Measurements from ENCODE around the gene WFDC5.
"Not testable (repeated sequence)": the region's sequence is repeated elsewhere in the genome, so short reads cannot be mapped to it uniquely, and the experiment has no call there.

The WFDC5 gene

GRCh38 chr20:45153147-45153546 is 38.2 kb upstream of the WFDC5 start:
- no peaks in the 10 kb centered on the region for H3K9me3 ChIP-seq (ENCODE audit: control insufficient read depth, insufficient read depth, low read length)
- H3K9me2 ChIP-seq (replicated peaks; ENCODE audit: control insufficient read depth, low read length) = no peaks in the 10 kb centered on the region
- no peak overlapping the region for H3K27ac ChIP-seq (ENCODE audit: low read depth, low read length)
- no peak overlapping the region for H3K4me3 ChIP-seq (ENCODE audit: low read length)
- H3K36me3 ChIP-seq (ENCODE audit: control insufficient read depth, low read length) = no peaks in the 10 kb centered on the region
- no peaks in the 10 kb centered on the region for H3K4me1 ChIP-seq (ENCODE audit: control insufficient read depth, low read length)
- H3K79me2 ChIP-seq (ENCODE audit: control insufficient read depth, low read length) = no peaks in the 10 kb centered on the region
- no peaks in the 10 kb centered on the region for H4K20me1 ChIP-seq (ENCODE audit: control insufficient read depth, insufficient read depth, low read depth, low read length)
- TF ChIP-seq CTCF (IDR thresholded peaks at IDR 0.05; ENCODE audit: low read depth, low read length, poor library complexity, severe bottlenecking) = no peak
- no peak for TF ChIP-seq EZH2phosphoT487 (IDR thresholded peaks at IDR 0.05; ENCODE audit: borderline replicate concordance, low read length)
- no peak overlapping the region for H3K4me2 ChIP-seq (ENCODE audit: low read length)
- H3K27me3 ChIP-seq (ENCODE audit: control insufficient read depth, low read length) = peaks cover 6% of the 10 kb centered on the region
- no peaks in the 10 kb centered on the region for H3F3A ChIP-seq (ENCODE audit: control insufficient read depth, insufficient read depth)

- no peaks in the 10 kb centered on the region for H3F3A ChIP-seq (ENCODE audit: control insufficient read depth, insufficient read depth)
- no peak overlapping the region for H3K4me3 ChIP-seq (ENCODE audit: low read length)
- no peaks in the 10 kb centered on the region for H3K36me3 ChIP-seq (ENCODE audit: control insufficient read depth, low read length)
- H3K9me3 ChIP-seq (ENCODE audit: control insufficient read depth, insufficient read depth, low read length) = no peaks in the 10 kb centered on the region
- no peak overlapping the region for H3K4me2 ChIP-seq (ENCODE audit: low read length)
- H3K27me3 ChIP-seq (ENCODE audit: control insufficient read depth, low read length) = peaks cover 5% of the 10 kb centered on the region; the same call in 1 of the 2 replicates
- H3K79me2 ChIP-seq (ENCODE audit: control insufficient read depth, low read length) = no peaks in the 10 kb centered on the region
- no peaks in the 10 kb centered on the region for H3K4me1 ChIP-seq (ENCODE audit: control insufficient read depth, low read length)
- H3K9me2 ChIP-seq (replicated peaks; ENCODE audit: control insufficient read depth, low read length) = no peaks in the 10 kb centered on the region
- H4K20me1 ChIP-seq (ENCODE audit: control insufficient read depth, insufficient read depth, low read depth, low read length) = no peaks in the 10 kb centered on the region
- H3K27ac ChIP-seq (ENCODE audit: low read depth, low read length) = no peak overlapping the region
- no peak for TF ChIP-seq EZH2phosphoT487 (IDR thresholded peaks at IDR 0.05; ENCODE audit: borderline replicate concordance, low read length)
- no peak for TF ChIP-seq CTCF (IDR thresholded peaks at IDR 0.05; ENCODE audit: low read depth, low read length, poor library complexity, severe bottlenecking)
Observed at GRCh38 chr20:45152405-45152804, 37.4 kb upstream of the WFDC5 start.

- Histone ChIP-seq H3F3A (ENCODE audit: control insufficient read depth, insufficient read depth) (no peaks in the 10 kb centered on the region), H4K20me1 (ENCODE audit: control insufficient read depth, insufficient read depth, low read depth, low read length) (no peaks in the 10 kb centered on the region), H3K27me3 (ENCODE audit: control insufficient read depth, low read length) (peaks cover 22% of the 10 kb centered on the region), H3K79me2 (ENCODE audit: control insufficient read depth, low read length) (no peaks in the 10 kb centered on the region), H3K27ac (ENCODE audit: low read depth, low read length) (no peak overlapping the region), H3K4me3 (ENCODE audit: low read length) (no peak overlapping the region), H3K9me2 (replicated peaks; ENCODE audit: control insufficient read depth, low read length) (no peaks in the 10 kb centered on the region), H3K4me1 (ENCODE audit: control insufficient read depth, low read length) (no peaks in the 10 kb centered on the region), H3K9me3 (ENCODE audit: control insufficient read depth, insufficient read depth, low read length) (no peaks in the 10 kb centered on the region), H3K4me2 (ENCODE audit: low read length) (no peak overlapping the region), H3K36me3 (ENCODE audit: control insufficient read depth, low read length) (no peaks in the 10 kb centered on the region)
- TF ChIP-seq EZH2phosphoT487 (IDR thresholded peaks at IDR 0.05; ENCODE audit: borderline replicate concordance, low read length) = no peak
- TF ChIP-seq CTCF (IDR thresholded peaks at IDR 0.05; ENCODE audit: low read depth, low read length, poor library complexity, severe bottlenecking) = no peak
Observed at GRCh38 chr20:45149062-45149461, 34.1 kb upstream of the WFDC5 start.

GRCh38 chr20:45140836-45141235 is 25.9 kb upstream of the WFDC5 start:
- no peak overlapping the region for H3K4me2 ChIP-seq (ENCODE audit: low read length)
- H4K20me1 ChIP-seq (ENCODE audit: control insufficient read depth, insufficient read depth, low read depth, low read length) = no peaks in the 10 kb centered on the region
- H3F3A ChIP-seq (ENCODE audit: control insufficient read depth, insufficient read depth) = no peaks in the 10 kb centered on the region
- H3K27ac ChIP-seq (ENCODE audit: low read depth, low read length) = no peak overlapping the region
- H3K4me1 ChIP-seq (ENCODE audit: control insufficient read depth, low read length) = no peaks in the 10 kb centered on the region; the same call in 1 of the 2 replicates
- H3K27me3 ChIP-seq (ENCODE audit: control insufficient read depth, low read length) = peaks cover 15% of the 10 kb centered on the region
- no peaks in the 10 kb centered on the region for H3K79me2 ChIP-seq (ENCODE audit: control insufficient read depth, low read length)
- H3K9me2 ChIP-seq (replicated peaks; ENCODE audit: control insufficient read depth, low read length) = no peaks in the 10 kb centered on the region
- TF ChIP-seq EZH2phosphoT487 (IDR thresholded peaks at IDR 0.05; ENCODE audit: borderline replicate concordance, low read length) (no peak), CTCF (IDR thresholded peaks at IDR 0.05; ENCODE audit: low read depth, low read length, poor library complexity, severe bottlenecking) (no peak)
- H3K9me3 ChIP-seq (ENCODE audit: control insufficient read depth, insufficient read depth, low read length) = no peaks in the 10 kb centered on the region
- no peaks in the 10 kb centered on the region for H3K36me3 ChIP-seq (ENCODE audit: control insufficient read depth, low read length)
- H3K4me3 ChIP-seq (ENCODE audit: low read length) = no peak overlapping the region

- H3K4me1 ChIP-seq (ENCODE audit: control insufficient read depth, low read length); H3K9me3 ChIP-seq (ENCODE audit: control insufficient read depth, insufficient read depth, low read length); H3K79me2 ChIP-seq (ENCODE audit: control insufficient read depth, low read length); H3K4me3 ChIP-seq (ENCODE audit: low read length); H3K27ac ChIP-seq (ENCODE audit: low read depth, low read length); H3F3A ChIP-seq (ENCODE audit: control insufficient read depth, insufficient read depth); H4K20me1 ChIP-seq (ENCODE audit: control insufficient read depth, insufficient read depth, low read depth, low read length); H3K36me3 ChIP-seq (ENCODE audit: control insufficient read depth, low read length); H3K4me2 ChIP-seq (ENCODE audit: low read length); H3K9me2 ChIP-seq (replicated peaks; ENCODE audit: control insufficient read depth, low read length); H3K27me3 ChIP-seq (ENCODE audit: control insufficient read depth, low read length): not testable (repeated sequence)
Observed at GRCh38 chr20:45139733-45140375, 24.9 kb upstream of the WFDC5 start.

All from DOHH2 (cell line).